ENCODE measurements around the gene USP15.

DNA sequence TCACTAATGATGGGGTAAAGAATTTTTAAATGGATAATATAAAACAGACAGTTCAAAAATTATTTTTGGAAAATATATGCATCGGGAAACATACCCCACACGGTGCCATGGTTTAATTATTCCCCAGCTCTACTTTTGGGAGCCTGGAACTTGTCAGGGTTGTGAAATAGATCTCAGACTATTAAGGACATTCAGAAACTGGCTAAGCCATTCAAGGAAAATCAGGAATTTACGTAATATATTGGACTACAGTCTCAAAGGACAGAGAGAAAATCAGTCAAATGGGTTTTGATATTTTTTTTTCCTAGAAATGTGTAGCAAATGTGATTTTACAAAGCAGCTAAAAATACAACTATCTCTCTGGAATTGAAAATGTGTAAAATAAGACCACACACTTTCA, 148.9 kb downstream of the USP15 start:
- TF ChIP-seq POLR2AphosphoS5 (IDR thresholded peaks at IDR 0.05; ENCODE audit: low read depth, low read length) (no peak), TAF1 (IDR thresholded peaks at IDR 0.05; ENCODE audit: borderline replicate concordance, insufficient read depth, low read length) (no peak), SIN3A (IDR thresholded peaks at IDR 0.05; ENCODE audit: borderline replicate concordance, insufficient read depth, low read length) (no peak), FOXP2 (optimal IDR thresholded peaks at IDR 0.05; ENCODE audit: borderline replicate concordance, extremely low read depth, extremely low read length, insufficient read depth) (no peak)
- TF ChIP-seq, protein P1, sequence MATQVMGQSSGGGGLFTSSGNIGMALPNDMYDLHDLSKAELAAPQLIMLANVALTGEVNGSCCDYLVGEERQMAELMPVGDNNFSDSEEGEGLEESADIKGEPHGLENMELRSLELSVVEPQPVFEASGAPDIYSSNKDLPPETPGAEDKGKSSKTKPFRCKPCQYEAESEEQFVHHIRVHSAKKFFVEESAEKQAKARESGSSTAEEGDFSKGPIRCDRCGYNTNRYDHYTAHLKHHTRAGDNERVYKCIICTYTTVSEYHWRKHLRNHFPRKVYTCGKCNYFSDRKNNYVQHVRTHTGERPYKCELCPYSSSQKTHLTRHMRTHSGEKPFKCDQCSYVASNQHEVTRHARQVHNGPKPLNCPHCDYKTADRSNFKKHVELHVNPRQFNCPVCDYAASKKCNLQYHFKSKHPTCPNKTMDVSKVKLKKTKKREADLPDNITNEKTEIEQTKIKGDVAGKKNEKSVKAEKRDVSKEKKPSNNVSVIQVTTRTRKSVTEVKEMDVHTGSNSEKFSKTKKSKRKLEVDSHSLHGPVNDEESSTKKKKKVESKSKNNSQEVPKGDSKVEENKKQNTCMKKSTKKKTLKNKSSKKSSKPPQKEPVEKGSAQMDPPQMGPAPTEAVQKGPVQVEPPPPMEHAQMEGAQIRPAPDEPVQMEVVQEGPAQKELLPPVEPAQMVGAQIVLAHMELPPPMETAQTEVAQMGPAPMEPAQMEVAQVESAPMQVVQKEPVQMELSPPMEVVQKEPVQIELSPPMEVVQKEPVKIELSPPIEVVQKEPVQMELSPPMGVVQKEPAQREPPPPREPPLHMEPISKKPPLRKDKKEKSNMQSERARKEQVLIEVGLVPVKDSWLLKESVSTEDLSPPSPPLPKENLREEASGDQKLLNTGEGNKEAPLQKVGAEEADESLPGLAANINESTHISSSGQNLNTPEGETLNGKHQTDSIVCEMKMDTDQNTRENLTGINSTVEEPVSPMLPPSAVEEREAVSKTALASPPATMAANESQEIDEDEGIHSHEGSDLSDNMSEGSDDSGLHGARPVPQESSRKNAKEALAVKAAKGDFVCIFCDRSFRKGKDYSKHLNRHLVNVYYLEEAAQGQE (IDR thresholded peaks at IDR 0.05; ENCODE audit: insufficient read depth in 1 of 2, low read depth in 2 of 2, low read length in 2 of 2), result no peak

Data from PFSK-1 (cell line).